Glomerular visceral epithelial cell (primary cell): ENCODE data around the gene SIX2.

Experiments used
- DNase-seq: peaks from one replicate; pipeline ENCODE4 v3.0.0-alpha.2; 2016; ENCODE audit errors: extremely low spot score

SIX2 gene

DNA sequence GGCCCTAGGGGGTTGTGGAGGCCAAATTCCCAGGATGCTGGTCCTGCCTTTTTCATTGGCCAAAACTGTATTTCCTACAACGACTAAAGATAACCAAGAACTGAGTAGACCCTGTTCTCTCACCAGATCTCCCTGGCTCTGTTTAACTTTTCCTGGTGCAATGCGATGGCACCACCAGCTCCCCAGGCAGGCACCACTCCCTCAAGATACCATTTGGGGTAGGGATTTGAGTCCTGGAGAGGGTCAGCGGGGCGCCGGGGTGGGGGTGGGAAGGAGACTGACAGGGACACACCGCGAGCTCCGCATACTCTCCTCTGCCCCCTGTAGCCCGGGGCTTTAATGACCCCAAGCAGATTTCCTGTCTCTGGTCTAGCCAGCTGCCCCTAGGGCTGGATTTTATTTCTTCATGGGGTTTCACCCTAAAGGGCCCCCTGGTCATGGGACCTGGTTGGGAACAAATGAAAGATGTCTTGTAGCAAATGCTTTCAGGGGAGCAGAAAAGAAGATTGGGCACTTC lies 7.3 kb downstream of the SIX2 start:
- DNase-seq = no peak

DNA sequence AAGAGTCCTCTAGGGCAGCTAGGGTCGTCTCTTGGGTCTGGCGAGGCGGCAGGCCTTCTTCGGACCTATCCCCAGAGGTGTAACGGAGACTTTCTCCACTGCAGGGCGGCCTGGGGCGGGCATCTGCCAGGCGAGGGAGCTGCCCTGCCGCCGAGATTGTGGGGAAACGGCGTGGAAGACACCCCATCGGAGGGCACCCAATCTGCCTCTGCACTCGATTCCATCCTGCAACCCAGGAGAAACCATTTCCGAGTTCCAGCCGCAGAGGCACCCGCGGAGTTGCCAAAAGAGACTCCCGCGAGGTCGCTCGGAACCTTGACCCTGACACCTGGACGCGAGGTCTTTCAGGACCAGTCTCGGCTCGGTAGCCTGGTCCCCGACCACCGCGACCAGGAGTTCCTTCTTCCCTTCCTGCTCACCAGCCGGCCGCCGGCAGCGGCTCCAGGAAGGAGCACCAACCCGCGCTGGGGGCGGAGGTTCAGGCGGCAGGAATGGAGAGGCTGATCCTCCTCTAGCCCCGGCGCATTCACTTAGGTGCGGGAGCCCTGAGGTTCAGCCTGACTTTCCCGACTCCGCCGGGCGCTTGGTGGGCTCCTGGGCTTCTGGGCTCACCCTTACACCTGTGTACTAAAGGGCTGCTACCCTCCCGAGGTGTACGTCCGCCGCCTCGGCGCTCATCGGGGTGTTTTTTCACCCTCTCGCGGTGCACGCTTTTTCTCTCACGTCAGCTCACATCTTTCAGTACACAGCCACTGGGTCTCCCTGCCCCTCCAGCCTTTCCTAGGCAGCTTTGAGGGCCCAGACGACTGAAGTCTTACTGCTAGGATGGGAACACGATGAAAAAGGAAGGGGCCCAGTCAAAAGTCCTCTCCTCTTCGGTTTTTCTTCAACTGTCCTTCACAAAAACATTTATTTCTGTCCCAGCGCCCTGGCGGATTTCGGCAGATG lies 8.1 kb downstream of the SIX2 start:
- no peak for DNase-seq

DNA sequence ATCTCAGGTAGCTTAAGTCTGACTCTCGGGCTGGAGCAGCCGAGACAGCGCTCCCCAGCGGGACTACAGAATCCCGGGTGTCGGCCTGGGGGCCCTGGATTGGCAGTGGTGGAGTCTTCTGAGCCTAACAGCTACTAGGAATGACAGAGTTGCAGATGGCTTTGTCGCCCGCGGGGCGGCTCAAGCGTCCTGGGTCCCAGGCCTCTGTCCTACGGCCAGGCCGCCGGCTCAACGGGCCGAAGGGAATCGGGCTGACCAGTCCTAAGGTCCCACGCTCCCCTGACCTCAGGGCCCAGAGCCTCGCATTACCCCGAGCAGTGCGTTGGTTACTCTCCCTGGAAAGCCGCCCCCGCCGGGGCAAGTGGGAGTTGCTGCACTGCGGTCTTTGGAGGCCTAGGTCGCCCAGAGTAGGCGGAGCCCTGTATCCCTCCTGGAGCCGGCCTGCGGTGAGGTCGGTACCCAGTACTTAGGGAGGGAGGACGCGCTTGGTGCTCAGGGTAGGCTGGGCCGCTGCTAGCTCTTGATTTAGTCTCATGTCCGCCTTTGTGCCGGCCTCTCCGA lies 8.8 kb downstream of the SIX2 start:
- DNase-seq = no peak

DNA sequence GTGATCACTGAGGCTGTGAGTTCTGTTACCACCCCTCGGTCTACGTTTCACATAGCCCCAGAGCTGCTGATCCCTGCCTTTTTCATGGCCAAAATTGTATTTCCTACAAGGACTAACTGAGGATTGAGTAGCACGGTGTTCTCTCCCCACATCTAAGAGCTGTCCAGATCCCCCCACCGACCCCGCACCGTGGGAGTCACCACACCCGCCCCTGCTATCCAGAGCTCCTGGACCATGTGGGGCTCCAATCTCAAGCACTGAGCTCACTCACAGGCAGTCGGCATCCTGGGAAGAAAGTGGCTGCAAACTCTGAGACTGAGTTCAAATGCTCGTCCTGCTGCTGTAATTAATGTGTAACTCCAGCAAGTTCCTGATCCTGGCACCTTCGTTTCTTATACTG lies 9.7 kb downstream of the SIX2 start:
- DNase-seq = no peak

DNA sequence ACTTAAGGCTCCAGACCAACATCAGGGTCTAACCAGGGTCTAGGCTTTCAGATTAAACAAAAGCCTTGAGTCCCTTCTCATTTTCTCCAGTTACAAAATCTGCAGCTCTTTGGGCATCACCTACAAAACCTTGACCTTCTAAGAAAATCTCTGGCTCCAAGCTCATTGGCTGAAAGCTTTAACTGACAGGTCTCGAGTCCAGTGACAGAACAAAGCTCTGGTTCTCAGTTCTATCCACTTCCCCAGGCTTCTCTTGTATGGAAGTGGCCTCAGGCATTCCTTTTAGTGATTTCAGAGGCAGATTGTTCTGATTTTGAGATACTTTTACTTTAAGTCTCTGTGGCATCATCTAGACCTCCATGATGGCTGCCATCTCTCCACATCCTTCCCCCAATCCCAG lies 11.3 kb downstream of the SIX2 start:
- DNase-seq = no peak

DNA sequence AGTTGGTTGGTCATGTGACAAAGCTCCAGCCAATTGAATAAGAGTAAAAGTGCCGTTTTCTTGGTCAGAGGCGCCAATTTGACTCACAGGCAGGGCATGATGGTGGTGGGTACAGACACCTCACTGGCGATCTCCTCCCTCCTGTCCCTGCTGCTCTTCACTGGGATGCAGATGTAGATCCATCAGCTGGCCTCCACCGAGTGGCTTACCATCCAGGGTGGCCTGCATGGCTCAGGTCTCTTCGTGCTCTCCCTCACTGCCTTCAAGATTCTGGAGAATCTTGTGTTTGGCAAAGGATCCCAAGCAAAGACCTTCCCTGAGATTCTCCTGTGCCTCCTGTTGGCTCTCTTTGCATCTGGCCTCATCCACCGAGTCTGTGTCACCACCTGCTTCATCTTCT lies 12.9 kb downstream of the SIX2 start:
- DNase-seq = no peak

DNA sequence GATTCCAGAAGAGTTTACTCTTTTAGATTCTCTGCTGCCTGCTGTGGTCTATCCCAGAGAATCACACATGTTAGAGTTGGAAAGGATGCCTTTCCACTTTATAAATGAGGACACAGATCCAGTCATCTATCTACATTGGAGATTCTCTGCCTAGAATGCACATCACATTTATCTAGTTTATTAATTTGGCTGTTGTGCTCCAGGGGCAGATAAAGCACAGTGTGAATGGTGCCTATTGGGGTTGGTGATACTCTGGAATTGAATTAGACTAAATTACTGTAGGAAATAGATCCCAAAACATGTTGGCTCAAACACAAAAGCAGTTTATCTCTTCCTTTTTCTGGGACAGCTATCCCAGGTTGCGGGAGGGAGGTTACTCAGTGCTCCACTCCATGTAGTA lies 14.9 kb downstream of the SIX2 start:
- no peak for DNase-seq

DNA sequence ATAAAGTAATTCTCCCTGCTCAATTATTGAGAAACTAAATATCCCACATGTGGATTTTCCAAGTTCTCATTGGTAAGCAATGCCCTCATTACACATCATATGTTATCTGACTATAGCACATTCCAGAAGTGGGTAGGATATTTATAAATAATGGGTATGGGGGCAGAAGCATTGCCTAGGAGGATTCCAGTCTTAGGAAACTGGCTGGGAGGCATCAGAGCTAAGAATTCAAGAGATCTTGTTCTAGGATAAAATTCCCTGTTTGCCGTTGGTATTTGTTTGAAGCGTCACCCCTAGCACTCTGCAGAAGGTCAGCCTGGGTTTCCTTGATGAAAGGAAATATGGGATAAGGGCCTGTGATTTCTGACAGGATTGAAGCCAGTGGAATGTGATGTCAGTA lies 20.1 kb downstream of the SIX2 start:
- DNase-seq = no peak

DNA sequence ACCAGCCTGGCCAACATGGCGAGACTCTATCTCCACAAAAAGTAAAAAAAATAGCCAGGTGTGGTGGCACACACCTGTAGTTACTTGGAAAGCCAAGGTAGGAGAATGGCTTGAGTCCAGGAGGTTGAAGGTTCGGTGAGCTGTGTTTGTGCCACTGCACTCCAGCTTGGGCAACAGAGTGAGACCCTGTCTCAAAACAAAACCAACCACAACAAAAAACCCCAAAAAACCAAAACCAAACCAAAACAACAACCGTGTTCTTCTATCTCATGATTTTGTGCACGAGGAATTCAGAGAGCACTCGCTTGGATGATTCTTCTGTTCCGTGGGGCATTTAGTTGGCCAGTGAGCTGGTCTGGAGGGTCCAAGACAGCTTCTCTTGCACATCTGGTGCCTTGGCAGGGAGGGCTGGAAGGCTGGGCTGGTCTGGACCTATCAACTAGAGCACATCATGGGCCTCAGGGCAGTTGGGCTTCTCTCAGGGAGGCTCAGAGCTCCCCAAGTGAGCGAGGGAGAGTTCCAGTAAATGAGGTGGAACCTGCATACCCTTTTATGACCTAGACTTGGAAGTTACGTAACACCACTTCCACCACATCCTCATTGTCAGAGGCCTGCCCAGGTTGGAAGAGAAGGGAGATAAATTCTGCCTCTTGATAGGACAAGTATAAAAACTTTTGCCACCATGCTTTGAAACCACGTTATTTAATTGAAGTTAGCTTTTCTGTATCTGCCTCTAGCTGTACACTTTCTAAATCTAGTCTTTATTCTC lies 25.2 kb downstream of the SIX2 start:
- no peak for DNase-seq

DNA sequence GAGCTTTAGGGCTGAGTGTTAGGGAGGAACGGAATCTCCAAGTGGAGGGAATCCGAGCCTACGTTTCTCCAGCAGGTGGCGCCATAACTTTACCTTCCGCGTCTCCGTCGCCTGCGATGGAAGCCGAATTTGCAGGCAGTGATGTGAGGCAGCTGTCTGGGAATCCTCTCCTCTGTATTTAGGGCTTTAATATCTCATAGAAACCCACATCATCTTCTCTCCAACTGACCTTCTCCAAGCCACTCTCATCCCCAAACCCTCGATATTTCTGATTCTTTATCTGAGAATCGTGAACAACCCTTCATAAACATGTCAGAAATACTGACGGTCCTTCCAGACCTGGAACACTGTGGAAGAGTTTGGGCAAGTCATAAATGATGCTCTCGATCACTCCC lies 27.5 kb downstream of the SIX2 start:
- peak; percentile 62 for DNase-seq

DNA sequence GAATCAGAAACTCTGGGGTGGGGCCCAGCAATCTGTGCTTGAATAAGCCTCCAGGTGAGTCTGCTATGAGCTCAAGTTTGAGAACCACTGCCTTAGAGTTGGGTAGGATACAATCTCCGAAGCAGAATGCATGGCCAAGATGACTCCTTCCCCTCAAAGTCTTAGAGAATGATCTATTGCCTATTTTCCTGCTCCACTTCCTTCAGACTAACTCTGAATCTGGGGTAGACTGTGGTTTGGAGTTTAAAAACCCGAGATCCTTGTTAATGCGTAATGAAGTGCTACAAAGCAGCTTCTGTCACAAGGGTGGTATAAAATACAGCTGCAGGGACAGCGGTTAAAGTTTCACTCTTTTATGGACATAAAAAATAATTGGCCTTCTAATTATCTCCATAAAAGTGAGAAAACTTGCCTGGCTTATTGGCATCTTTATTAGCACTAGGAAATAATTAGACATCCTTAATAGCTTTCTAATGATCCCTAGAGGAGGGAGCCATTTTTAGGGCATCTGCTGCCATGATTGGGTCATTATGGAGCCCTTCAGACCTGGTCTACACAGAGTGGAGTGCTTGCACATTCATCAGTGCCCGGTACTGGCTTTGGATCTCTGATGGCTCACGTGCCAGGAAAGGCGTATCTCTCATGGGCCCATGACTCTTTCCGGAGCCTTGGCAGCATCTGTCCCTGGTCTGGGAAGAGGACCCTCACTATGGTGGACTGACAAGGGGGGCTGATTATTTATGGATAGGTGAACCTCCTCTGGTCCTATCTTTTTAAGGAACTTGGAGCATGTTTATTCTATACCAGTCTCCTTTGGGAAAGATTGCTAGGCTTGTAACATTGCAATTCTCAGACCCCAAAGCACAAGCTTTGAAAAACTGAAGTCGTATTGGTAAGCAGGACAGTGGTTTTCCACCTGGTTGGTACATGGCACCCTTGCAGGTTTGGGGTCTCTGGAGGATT lies 28.2 kb downstream of the SIX2 start:
- no peak for DNase-seq

DNA sequence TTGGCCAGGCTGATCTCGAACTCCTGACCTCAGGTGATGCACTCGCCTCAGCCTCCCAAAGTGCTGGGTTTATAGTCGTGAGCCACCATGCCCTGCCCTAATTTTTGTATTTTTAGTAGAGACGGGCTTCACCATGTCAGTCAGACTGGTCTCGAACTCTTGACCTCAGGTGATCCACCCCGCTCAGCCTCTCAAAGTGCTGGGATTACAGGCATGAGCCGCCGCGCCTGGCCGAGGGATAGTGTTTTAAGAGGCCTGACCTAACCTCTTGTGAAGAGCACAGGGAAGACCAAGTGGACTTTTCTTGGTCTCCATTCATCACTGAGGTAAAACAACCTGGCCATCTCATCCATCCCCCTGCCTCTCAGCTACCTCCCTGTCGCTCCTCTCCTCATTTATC lies 29.7 kb downstream of the SIX2 start:
- no peak for DNase-seq

DNA sequence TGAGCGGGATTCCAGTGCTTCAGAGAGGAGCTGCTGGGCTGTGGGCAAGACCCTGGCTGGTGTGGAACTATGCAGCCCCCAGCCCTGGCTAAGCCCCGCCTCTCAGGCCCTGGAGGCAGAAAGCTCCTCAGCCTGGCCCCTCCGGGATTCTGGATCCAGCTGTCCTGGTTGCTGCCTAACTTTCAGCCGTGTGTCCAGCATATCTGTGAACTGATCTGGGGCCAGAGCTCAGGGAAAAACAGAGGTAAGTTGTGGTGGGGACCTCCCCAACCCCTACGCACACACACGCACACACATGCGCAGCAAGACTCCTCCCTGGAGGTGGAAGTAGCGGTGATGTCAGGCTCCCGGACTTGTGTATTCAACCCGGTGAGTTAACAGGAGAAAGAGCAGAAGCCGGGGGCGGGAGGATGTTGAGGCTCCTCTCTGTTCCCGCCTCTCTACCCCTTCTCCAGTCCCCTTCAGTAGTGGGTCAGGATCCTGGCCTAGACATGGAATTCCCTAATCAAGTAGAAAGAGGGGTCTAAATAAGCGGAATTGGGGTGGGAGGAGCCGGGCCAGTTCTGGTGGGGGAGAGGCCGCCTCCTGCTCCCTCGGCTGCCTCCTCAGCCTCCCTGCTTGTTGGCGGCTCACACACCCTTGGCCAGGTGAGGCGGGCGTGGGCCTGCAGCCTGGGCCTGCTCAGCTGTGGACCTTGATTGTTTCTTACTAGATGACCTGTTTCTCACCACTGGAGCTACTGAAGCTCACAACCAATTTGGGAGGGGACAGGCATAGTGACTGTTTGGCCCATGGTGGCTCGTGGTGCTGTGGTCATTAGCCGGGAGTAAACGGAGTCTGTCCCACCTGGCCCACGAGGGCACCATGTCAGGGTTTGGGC lies 33.4 kb downstream of the SIX2 start:
- DNase-seq = no peak

DNA sequence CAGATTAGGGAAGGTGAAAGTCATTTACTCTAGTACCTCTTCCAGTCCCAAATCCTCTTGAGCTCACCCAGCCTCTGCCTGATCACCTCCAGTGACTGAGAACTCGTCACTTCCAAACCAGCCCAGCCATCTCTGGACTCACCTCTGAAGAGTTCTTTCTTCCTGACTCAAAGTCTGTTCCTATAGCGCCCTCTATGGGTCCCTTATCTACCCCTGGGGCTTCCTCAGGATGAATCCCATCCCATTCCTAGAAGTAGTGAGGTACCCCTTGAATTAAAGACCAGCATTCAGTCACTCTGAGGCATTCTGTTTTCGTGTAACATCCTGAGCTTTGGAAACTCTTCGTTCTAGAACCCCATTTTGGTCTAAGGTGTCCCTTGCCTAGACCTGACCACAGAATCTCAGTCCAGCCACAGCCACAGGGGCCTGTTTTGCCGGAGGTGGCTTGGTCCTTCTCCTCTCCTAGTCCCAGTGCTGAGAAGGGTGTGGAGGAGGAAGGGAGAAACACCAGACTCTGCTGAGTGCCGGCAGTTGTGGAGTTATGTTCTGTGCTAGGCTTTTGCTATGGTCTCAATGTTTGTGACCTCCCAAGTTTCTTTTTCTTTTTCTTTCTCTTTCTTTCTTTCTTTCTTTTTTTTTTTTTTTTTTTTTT lies 35.1 kb downstream of the SIX2 start:
- peak; percentile 30 for DNase-seq

DNA sequence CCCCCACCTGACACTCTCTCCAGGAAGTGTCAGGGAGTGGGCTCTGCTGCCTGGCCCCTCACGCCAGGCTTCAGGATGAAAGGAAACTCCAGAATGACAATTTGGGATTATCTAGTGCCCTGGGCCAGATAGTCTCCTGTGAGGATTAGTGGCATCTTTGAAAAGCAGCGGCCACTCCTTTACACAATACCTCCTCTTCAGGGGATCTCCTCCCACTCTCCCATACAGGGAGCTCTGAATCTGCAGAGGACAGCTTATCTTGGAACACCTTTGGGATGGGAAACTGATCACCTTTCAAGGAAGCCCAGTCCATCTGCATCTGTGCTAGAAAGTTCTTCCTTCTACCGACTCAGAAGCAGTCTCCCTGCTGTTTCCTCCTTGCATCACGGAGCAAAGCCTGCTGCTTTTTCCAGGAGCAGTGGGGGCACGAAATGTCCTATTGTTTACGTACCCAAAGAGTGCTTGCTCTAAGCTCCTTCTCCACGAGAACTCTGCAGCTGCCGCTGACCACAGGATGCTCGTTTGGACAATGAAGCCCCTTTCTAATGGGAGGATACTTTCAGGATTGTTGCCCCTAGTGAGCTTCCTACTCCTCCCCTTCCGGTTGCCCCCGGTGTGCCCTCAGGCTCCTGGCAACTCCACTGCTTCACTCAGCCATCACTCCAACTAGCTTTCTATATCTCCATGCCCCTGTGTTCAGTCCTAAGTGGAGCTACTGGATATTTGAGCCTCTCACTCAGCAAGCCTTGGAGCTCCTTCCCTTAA lies 36.3 kb downstream of the SIX2 start:
- no peak for DNase-seq

DNA sequence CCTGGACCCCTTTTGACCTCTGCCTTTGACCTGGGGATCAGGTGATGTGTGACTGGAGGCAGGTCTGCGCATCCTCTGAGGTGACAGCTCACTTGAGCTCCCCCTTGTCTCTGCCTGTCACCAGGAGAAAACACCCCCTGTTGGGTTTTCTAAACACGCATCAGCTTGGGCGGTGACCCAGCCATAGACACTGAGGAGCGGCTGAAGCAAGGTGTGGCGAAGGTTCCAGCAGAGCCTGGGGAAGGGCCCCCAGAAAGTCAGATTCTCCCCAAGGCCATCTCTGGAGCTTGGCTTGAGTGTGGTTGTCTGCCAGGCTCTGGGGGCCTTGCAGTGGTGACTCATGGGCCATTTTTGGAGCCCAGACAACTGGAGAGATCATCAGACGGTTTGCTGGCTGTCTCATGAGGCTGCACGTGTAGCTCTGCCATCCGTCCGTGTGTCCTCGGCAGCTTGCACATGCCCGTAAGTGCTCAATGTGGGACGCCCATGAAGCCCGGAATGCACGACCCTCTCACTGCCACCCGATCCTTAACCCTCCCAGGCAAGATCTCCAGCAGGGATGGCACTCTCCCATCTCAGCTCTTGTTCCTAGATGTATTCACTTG lies 38.3 kb downstream of the SIX2 start:
- DNase-seq = no peak

DNA sequence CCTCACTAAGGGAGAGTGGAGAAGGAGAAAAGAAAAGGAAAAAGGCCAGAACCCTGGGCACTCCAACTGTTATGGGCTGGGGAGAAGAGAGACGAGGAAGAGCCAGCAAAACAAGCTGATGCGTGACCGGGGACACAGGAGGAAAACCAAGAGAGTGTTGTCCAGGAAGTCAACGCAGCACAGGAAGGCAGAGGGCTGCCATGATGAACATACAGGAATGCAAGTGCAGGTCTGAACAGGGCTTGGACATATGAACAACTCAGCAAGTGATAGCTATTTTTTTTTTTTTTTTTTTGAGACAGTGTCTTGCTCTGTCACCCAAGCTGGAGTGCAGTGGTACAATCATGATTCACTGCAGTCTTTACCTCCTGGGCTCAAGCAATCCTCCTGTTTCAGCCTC lies 39.3 kb downstream of the SIX2 start:
- no peak for DNase-seq

DNA sequence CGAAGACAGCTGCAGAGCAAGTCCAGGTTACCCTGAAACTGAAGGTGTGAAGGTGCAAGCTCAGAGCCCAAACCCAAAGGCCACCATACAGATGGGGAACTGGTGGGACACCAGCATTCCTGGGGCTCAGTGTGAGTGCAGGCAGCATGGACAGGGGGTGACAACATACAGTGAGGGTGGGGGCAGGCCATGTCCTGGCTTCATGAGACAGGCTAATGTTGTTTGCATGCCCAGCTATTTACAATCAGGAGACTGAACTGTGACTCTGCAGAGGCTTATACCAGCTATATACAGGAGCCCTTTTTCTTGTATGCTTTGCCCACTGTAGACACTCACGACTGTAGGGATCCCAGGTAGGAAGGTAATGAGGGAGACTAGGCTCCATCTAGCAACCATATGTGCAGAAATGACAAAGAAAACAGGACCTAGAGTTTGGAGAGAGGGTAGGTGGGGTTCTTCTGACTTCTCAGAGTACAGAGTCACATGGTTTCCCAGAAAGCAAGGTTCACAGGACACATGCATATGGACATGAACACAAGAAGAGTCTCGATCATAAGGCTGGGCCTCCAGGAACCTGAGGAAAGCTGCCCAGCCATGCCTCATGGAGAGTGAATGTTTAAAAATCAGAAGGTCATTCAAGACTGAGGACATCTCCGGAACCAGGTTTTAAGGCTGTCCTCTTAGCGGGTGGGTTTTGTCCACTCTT lies 41.4 kb downstream of the SIX2 start:
- no peak for DNase-seq
